HG03520 (cell line): ENCODE data around the gene RIOX2.
A peak's percentile ranks its signal among the peaks of the same experiment; 100 is the strongest.
"Not testable (repeated sequence)": the region's sequence is repeated elsewhere in the genome, so short reads cannot be mapped to it uniquely, and the experiment has no call there.

Experiments used
- ATAC-seq: cut with Tn5 transposase; IDR thresholded peaks from one replicate; pipeline ENCODE4 v1.9.1; 2021; ENCODE audit warnings: mild to moderate bottlenecking, moderate library complexity; ENCODE audit not compliant: unreplicated experiment

RIOX2 gene

GRCh38 chr3:97971679-97972567 is at the start of gene RIOX2:
Gene RIOX2 (minus strand): TSS chr3:97972431. CDS start chr3:97967593, 4,838 bp downstream.
- ATAC-seq, result peak; percentile 92

DNA sequence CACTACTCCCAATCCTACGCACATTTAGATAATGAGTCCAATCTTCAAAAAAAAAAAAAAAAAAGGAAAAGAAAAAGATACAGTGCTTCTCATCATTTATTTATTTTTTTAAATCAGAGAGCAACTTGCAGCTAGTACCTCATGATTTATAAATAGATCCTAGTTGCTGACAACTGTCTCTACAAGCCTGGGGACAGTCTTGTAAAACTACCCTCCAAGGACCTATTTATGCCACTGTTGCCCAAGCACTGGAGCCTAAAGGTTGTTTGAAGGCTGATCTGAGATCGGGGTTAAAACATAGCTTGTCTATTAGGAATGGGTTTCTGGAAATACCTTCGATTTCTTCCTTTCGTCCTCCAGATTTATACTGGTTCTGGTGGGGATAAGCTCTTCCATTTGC is 48.2 kb upstream of the RIOX2 start:
- no peak for ATAC-seq

- ATAC-seq, result no peak
Observed at GRCh38 chr3:98018301-98018700, 46.1 kb upstream of the RIOX2 start.

DNA sequence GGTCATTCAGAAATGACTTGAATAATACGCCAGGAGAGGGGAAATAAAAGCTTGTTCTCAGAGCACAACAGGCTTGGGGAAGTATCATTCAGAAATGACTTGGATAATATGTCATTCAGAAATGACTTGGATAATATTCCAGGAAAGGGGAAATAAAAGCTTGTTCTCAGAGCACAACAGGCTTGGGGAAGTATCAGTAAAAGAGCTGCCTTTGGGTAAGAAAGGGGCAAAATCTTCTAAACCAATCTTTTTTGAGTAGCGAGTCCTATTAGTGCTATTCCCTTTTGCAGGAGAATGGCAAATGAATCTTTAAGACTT is 42.0 kb upstream of the RIOX2 start:
- ATAC-seq, result no peak

DNA sequence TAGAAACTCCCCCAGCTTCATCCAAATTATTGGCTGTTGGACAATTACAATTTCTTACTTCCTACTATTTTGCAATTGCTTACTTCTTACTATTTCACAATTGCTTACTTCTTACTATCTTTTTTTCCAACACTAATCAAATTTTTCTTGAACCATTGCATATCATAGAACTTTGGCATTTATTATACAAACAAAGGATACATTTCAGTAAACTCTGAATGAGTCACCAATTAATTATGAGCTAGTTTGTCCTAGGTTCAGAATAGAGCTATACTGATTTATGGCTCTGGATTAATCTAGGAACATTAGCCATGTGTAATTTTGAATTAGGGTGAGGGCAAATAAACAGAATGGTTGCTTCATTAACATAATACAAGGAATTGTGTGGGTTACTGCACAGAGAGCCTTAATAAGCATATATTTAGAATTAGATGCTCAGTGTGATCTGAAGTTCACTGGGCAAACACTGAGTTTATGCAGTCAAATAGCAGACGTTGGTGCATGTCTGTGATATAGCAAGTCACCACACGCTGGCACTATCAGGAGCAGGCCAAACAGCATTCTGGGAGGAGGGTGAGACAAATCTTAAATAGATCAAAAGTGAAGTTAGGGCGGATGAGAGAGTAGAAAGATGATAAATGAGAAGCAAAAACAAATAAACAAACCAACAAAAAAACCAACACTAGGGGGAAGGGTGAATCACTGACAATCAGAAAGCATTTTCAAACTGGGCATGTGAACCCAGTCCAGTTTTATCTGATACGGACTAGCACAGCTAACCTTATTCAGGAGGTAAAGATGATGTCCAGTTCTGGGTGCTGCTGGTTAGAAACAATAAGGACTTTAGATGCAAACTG is 41.4 kb upstream of the RIOX2 start:
- ATAC-seq, result no peak

- no peak for ATAC-seq
Observed at GRCh38 chr3:98012979-98013378, 40.7 kb upstream of the RIOX2 start.

GRCh38 chr3:98010883-98011449 is 38.7 kb upstream of the RIOX2 start:
- not testable (repeated sequence) for ATAC-seq

- ATAC-seq, result no peak
Observed at GRCh38 chr3:98010194-98010882, 38.1 kb upstream of the RIOX2 start.

DNA sequence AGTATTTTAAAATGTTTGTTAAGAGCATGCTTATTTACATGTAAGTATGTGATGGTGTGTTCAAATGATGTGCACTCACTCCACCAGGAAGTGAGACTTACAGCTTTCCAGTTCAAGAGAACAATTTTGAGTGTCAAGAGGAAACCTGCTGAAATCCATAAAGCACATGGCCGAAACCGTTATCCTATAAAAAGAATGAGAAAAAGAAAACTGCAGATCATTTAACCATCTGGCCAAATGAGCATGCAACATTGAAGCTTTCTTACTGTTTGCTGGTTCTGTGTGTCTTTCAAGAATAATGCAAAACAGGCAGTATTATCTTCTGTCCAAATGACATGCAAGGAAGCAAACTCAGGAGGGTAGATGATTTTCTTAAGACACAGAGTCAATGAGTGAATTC is 36.6 kb upstream of the RIOX2 start:
- ATAC-seq, result peak; percentile 47

GRCh38 chr3:98005438-98005837 is 33.2 kb upstream of the RIOX2 start:
- ATAC-seq, result no peak

- ATAC-seq, result no peak
Observed at GRCh38 chr3:98004721-98005120, 32.5 kb upstream of the RIOX2 start.

- no peak for ATAC-seq
Observed at GRCh38 chr3:98003306-98003969, 31.2 kb upstream of the RIOX2 start.

DNA sequence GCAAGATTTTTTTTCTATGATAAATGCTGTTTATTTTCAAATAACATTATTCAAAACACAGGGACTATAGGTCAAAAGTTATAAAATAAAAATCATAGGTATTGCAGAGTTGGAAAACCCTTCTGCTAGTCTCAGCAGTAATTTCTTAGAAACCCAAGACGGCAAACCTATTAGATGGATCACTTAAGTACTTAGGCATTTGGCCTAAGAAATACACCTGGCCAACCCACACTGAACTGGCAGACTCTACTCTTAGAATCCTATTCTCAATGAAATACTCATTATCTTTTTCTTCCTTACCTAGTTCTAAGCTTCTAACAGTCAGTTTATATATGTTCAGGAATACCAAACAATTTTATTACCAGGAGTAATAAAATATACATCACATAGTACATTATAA is 30.5 kb upstream of the RIOX2 start:
- ATAC-seq, result no peak

DNA sequence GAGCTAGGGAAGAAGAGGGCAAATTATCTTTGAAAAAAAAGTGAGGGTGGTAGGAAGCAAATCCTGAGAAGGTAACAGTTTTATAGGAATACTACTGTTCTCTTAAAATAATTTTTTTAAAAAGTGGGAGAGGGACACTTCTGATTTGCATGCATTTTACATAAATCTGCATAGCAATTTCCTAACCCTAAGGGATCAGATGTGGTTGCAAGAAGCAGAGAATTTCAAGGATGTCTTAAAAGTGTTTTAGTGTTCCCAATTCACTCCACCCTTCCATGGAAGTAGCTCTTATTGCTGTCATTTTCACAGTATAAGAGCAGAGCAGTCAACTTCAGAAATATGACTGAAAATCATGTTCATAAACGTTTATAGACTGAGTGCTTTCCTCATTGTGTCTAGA is 27.8 kb upstream of the RIOX2 start:
- no peak for ATAC-seq

- no peak for ATAC-seq
Observed at GRCh38 chr3:97999103-97999502, 26.9 kb upstream of the RIOX2 start.

- peak; percentile 48 for ATAC-seq
Observed at GRCh38 chr3:97996988-97997387, 24.8 kb upstream of the RIOX2 start.

DNA sequence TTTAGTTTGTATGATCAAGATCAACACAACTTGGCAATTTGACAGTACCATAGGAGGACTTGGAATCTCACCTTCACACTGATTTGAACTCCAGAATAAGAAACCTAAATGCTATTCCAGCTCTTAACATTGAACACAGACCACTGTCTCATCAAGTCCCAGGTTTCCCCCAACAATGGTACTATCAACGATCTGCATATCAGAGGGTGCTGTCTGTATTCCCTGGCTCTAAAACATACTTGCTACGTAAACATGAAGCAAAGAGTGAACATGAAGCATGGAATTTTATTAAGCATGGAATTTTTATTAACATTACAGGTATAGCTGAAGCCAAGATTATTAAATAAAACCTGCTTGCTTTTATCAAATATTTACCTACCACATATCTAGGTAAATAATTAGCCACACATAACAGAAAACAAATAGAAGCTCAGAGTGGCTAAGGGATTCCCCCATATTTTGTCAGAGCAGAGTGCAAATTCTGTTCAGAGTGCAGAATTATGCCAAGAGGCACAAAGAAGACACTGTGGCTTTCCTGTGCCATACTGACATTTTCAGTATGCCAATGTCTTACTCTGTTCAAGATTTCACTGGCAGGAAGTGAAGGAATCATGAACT is 22.2 kb upstream of the RIOX2 start:
- ATAC-seq, result no peak

DNA sequence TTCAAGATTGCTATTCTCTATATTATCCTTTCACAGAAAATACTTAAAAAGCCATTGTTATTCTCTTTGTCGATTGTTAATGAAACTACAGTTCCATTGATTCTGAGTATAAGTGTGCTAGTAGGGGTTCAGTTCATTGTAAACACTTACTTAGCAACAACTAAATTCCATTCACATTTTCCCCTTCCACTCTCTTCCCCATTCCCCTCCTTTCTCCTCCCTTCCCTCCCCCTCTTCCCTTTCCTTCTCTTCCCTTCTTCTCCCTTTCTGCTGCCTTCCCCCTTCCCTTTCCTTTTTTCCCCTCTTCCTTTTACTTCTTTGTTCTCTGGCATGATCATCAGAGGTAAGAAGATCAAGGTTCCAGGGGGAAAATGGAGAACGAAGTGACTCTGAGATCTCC is 21.3 kb upstream of the RIOX2 start:
- no peak for ATAC-seq

- no peak for ATAC-seq
Observed at GRCh38 chr3:97992547-97993173, 20.4 kb upstream of the RIOX2 start.

GRCh38 chr3:97991293-97991682 is 19.1 kb upstream of the RIOX2 start:
- ATAC-seq, result no peak
